Memory B cell (primary cell): ENCODE results near the gene OR2A14.
"Not testable (repeated sequence)": the region's sequence is repeated elsewhere in the genome, so short reads cannot be mapped to it uniquely, and the experiment has no call there.

Experiments used
- ATAC-seq: fragments of 150-1000 bp; cut with Tn5 transposase; 2 replicates; pipeline ENCODE4 v1.10.0; 2021; ENCODE audit warnings: low read depth, mild to moderate bottlenecking, moderate library complexity
- DNase-seq, 2 donors: peaks; one replicate each; pipeline ENCODE4 v3.0.0; 2022; ENCODE audit warnings: low spot score in 2 of 2
- H3K27ac Mint-ChIP-seq: one replicate; pipeline ENCODE4 v1.8.0; 2022; ENCODE audit warnings: mild to moderate bottlenecking, moderate library complexity, mixed read lengths
- H3K27me3 Mint-ChIP-seq: one replicate; pipeline ENCODE4 v1.8.0; 2022; ENCODE audit warnings: mixed read lengths
- H3K36me3 Mint-ChIP-seq: one replicate; pipeline ENCODE4 v1.8.0; 2022; ENCODE audit warnings: mild to moderate bottlenecking, mixed read lengths
- H3K4me1 Mint-ChIP-seq: one replicate; pipeline ENCODE4 v1.8.0; 2022; ENCODE audit warnings: mixed read lengths
- H3K4me3 Mint-ChIP-seq: one replicate; pipeline ENCODE4 v1.8.0; 2022; ENCODE audit warnings: mild to moderate bottlenecking, moderate library complexity, mixed read lengths
- H3K9me3 Mint-ChIP-seq: one replicate; pipeline ENCODE4 v1.8.0; 2022; ENCODE audit warnings: mixed read lengths

Gene OR2A14

GRCh38 chr7:144179165-144179479 lies 56.1 kb downstream of the OR2A14 start:
- ATAC-seq, H3K9me3 Mint-ChIP-seq: not testable (repeated sequence)

More at GRCh38 chr7:144179165-144179479, 56.1 kb downstream of the OR2A14 start:
- H3K4me1 Mint-ChIP-seq, H3K27me3 Mint-ChIP-seq, H3K36me3 Mint-ChIP-seq, H3K27ac Mint-ChIP-seq, DNase-seq, H3K4me3 Mint-ChIP-seq: not testable (repeated sequence)
